ENCODE data around the gene PAM16. TPM values are rescaled to one million over a fixed set of nuclear protein-coding genes. Genes with fewer than 3 reads are reported as not detected.
A peak's percentile ranks its signal among the peaks of the same experiment; 100 is the strongest.

The PAM16 gene
- polyA plus RNA-seq, 3 donors = 57.2 to 86.6 (median 64.8) TPM

GRCh38 chr16:4328782-4329775 is 22.0 kb downstream of the PAM16 start:
- WGBS, 3 donors = 49 to 54% (median 54%) methylated on average over 17 of the region's 17 CpGs
- peak overlapping the region; percentile 49 for H3K27ac ChIP-seq (ENCODE audit: low read depth, low read length)

GRCh38 chr16:4328046-4328781 is 22.9 kb downstream of the PAM16 start:
- WGBS, 3 donors = 3 to 4% (median 4%) methylated on average over 27 to 30 of the region's 30 CpGs
- H3K27ac ChIP-seq (ENCODE audit: low read depth, low read length) = peak overlapping the region; percentile 49

DNA sequence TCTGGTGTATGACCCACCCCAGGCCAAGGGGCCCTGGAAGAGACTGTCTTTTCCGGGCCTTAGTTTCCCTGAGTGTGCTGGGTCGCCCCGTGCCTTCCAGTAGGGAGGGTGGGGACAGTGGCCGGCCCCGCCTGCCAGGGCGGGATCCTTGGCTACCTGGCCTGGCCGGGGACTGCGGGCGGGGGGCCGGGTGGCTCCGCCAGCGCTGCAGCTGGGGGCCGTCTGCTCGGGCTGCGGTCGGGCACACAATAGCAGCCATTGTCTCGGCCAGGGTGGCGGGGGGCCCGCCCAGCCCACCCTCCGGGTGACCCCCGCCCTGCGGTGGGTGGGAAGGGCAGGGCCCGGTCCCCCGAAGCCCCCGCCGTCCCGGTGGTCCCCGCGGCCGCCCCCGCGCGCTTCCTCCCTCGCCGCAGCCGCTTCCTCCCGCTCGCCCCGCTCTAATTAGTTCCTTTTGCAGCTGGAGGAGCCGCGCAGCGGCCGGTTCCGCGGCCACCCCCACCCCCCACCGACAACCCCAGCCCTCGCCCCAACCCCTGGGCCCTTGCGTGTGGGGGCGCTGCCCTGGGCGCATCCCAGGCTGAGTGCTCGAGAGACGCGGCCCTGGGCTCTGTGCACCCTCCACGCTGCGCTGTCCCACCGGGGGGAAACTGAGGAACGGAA is 23.6 kb downstream of the PAM16 start:
- WGBS, 3 donors = 3 to 6% (median 4%) methylated on average over 35 to 50 of the region's 57 CpGs

DNA sequence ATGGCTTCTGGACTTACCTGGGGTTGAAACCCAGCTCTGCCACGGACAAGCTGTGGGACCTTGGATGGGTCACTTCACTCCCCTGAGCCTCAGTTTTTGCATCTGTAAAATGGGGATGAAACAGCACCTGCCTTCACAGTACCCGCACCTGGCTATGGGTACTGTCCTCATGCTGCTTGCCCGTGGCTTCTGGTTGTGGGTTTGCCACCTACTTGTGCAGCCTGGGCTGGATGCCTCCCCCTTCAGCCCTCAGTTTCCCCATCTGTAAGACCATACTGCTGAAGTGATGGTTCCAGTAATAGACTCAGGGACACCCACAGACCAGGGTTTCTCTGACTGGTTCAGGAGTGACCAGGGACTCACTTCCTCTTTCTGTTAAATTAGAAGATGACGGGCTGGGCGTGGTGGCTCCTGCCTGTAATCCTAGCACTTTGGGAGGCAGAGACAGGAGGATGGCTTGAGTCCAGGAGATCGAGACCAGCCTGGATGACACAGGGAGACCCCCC is 25.8 kb downstream of the PAM16 start:
- 71 to 75% (median 74%) methylated on average over 6 of the region's 6 CpGs for WGBS, 3 donors
- H3K27ac ChIP-seq (ENCODE audit: low read depth, low read length) = no peak overlapping the region

More for the DNA sequence above, 23.6 kb downstream of the PAM16 start:
- peak overlapping the region; percentile 40 for H3K27ac ChIP-seq (ENCODE audit: low read depth, low read length)

- 65 to 70% (median 70%) methylated on average over 19 to 22 of the region's 22 CpGs for WGBS, 3 donors
- peak overlapping the region; percentile 26 for H3K27ac ChIP-seq (ENCODE audit: low read depth, low read length)
Observed at GRCh38 chr16:4324492-4325252, 26.4 kb downstream of the PAM16 start.

- peak overlapping the region; percentile 26 for H3K27ac ChIP-seq (ENCODE audit: low read depth, low read length)
- WGBS, 3 donors = 14 to 49% (median 34%) methylated on average over 12 of the region's 12 CpGs
Observed at GRCh38 chr16:4323845-4324488, 27.2 kb downstream of the PAM16 start.

GRCh38 chr16:4323071-4323844 is 27.9 kb downstream of the PAM16 start:
- WGBS, 3 donors = 36 to 67% (median 57%) methylated on average over 21 of the region's 21 CpGs
- no peak overlapping the region for H3K27ac ChIP-seq (ENCODE audit: low read depth, low read length)

DNA sequence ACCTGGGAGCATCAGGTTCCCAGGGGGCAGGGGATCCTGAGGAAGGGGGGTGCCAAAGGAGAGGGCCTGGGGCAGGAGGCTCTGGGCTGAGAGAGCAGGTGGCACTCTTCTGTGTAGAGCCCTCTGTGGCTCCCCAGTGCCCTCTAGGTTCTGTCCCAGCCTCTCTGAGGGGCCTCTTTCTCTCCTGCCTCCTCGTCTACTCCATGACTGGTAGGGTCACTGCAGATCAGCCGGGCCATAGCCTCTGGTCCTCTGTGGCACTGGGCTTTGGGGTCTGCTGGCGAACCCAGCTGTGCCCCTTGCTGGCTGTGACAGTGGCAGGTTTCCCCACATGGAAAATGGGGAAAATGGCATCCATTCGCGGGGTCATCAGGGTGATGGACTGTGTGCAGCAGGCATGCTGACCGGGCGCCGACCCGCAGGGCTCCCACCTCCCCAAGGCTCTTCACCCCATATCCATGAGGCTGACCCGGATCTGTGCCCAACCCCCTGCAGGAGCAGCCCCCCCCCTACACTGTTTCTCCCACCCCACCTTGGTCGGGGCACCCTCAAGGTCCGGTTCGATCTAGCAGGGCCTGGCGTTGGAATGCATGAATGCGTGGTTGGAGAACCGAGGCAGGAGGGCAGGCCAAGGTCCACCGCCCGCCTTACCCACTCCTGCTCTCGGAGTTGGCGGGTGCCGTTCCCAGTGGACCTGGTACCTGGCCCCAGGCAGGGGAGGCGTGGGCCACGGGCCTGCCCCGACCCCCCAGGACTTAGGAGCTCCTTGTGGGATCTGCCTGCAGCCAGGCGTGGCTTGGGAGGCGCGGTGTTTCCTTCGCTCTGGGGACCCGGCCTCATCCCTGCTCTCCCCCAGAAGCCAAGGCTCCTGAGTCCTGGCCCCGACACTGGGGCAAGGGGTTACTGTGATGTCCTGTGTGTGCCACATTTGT is 28.7 kb downstream of the PAM16 start:
- no peak overlapping the region for H3K27ac ChIP-seq (ENCODE audit: low read depth, low read length)
- WGBS, 3 donors = 79 to 87% (median 86%) methylated on average over 29 to 30 of the region's 30 CpGs

DNA sequence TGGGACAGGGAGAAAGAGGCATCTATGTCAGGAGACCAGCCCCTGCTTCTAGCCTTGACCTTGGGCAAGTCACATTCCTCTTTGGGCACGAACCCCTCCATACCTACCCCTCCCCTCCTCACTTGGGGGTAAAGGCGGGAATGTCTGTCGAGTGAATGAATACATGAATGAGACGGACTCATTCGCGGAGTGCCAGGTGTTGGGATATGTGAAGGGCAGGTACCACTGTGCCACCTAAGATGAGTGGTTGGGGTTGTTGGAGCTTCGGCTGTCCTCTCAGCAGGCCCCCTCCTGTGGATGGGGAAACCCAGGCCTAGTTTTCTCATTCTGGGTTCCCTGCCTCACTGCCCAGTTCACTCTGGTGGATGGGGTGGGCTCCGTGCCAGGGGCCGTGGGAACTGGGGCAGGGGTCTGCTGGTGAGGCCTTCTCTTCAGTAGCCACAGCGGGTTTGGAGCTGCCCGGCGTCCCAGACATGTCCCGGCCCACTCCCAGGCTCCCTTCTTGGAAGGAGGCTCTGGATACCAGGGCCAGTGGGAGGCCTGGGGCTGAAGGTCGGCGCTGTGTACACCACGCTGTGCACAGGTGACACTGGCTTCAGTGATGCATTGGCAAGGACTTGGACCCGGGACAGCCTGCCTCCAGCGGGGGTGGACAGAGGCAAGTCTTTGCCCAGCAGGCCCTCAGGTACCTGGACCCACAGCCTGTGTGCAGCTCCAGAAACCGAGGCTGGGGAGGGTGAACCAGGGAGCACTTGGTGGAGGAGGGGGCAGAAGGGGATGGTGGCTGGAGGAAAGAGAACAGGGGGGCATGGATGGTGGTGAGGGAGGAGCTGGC is 29.6 kb downstream of the PAM16 start:
- no peak overlapping the region for H3K27ac ChIP-seq (ENCODE audit: low read depth, low read length)
- 54 to 90% (median 86%) methylated on average over 19 of the region's 19 CpGs for WGBS, 3 donors

DNA sequence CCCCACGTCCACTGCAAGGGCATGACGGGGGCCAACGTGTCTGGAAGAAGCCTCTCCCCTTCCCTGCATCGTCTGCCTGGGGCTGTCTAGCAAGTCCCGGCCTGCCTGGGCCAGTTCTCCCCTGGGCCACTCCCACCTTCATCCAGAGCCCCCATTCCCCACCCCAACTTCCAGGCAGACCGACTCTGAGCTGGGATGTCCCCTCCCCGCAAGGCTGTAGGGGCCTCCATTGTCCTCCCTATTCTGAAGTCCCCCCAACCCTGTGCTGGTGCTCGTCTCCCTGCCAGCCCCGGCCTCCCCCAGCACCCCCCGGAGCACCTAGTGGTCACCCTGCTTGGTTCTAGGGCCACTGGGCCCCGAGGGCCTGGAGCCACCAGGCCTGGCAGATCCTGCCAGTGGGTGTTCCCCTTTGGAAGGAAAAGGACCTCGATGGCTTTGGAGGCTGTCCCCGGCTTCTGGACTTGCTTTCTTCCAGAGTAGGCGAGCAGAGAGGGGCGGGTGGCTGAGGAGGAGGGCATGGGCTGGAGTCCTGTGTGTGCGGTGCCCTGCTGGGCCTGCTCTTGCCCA is 30.5 kb downstream of the PAM16 start:
- WGBS, 3 donors = 51 to 64% (median 58%) methylated on average over 16 of the region's 16 CpGs
- H3K27ac ChIP-seq (ENCODE audit: low read depth, low read length) = no peak overlapping the region

DNA sequence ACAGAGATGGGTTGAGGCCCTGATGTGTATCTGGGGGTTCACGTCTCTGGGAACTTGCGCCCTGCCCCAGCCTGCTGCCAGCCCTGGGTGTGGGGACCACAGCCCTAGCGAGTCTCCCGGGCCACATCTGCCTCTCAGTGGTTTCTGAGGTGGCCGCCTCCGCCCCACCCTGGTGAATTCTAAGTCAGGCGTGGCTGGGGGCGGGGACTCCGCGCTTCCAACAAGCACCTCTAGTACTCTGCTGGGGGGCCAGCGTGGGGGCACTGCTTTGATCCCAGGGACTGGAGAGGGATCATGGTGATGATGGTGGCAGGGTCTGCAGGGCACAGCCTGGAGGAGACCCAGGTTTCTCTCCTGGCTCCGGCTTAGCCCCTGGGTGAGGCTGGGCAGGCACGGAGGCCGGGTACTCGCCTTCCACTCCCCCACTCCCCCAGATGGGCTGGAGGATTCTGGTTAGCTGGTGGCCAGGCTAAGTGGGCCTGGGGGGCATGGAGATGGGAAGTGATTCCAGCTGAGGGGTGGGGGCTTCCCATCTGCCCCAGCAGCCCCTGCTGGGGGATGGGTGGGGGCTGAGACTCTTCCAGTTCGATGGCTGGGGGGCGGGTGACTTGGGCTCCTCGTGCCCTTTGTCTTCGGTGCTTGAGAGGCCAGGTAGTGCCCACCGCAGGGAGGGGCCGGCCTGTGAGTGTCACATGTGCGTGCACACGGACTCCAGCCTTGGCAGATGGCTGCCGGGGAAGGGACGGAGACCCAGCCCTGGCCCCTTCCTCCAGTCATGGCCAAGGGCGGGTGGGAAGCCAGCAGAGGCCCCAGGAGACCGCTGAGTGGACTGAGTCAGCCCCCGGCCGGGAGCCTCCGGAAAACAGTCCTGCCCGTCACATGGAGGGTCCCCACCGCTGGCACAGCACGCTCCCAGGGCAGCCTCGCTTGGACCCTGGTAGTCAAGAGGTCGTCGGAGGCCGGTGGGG is 31.4 kb downstream of the PAM16 start:
- peak overlapping the region; percentile 52 for H3K27ac ChIP-seq (ENCODE audit: low read depth, low read length)
- WGBS, 3 donors = 47 to 70% (median 53%) methylated on average over 34 to 37 of the region's 37 CpGs

DNA sequence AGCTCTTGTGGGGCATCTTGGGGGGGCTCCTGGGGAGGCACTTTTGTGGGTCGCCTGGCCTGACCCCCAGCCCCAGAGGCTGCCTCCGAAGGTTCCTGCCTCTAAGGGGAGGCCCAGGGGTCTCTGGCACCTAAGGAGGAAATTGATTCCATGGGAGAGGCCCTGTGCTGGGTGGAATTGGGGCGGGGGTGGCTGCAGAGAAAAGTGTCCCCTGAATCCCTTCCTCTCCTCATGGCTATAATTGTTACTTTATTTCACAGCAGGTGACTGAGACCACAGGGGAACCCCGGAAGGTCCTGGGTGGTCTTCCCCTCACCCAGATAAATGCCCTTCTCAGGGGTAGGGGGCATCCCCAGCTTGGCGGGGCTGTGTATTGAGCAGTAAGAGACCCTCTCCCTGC is 32.2 kb downstream of the PAM16 start:
- 71 to 88% (median 82%) methylated on average over 5 of the region's 5 CpGs for WGBS, 3 donors
- H3K27ac ChIP-seq (ENCODE audit: low read depth, low read length) = no peak overlapping the region

DNA sequence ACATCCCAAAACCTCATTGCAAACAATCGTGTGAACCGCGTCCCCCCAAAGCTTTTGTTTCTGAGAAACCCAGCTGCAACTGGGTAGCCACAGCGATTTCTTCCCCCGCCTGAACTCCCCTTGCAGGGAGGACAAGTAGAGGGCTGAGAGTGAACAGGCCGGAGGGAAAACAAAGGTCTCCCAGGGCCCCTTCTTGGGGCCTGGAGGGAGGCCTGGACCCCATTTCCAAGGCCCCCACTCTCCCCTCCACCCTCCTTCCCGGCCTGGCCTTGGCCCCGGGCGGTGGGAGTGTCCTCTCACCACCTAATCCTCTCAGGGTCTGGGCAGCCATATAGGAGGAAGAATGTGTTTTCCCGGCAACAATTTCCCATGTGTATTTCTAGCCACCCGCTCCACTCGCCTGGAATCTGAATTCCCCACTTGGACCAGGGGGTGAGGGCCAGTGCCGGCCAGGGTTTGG is 32.6 kb downstream of the PAM16 start:
- WGBS, 3 donors = 49 to 55% (median 54%) methylated on average over 13 of the region's 13 CpGs
- H3K27ac ChIP-seq (ENCODE audit: low read depth, low read length) = peak overlapping the region; percentile 19
